HUES6 (cell line): Measurements from ENCODE around the gene MFSD11.

Experiments
- H3K27ac ChIP-seq: 2 replicates; pipeline ENCODE4 v1.7.0; 2013; ENCODE audit warnings: low read depth, mild to moderate bottlenecking, low read length, inconsistent platforms
- H3K27me3 ChIP-seq: 2 replicates; pipeline ENCODE4 v1.6.1; 2013; ENCODE audit warnings: low read length; ENCODE audit not compliant: control insufficient read depth, insufficient read depth
- H3K36me3 ChIP-seq: 2 replicates; pipeline ENCODE4 v1.6.1; 2013; ENCODE audit warnings: low read length; ENCODE audit not compliant: control insufficient read depth, insufficient read depth
- H3K4me1 ChIP-seq: 2 replicates; pipeline ENCODE4 v1.6.1; 2013; ENCODE audit warnings: low read length; ENCODE audit not compliant: control insufficient read depth, insufficient read depth
- H3K4me3 ChIP-seq: 2 replicates; pipeline ENCODE4 v1.5.1; 2013; ENCODE audit warnings: low read depth, low read length
- H3K9ac ChIP-seq: one replicate; pipeline ENCODE4 v1.6.1; 2013; ENCODE audit warnings: mild to moderate bottlenecking, low read length
- H3K9me3 ChIP-seq: 2 replicates; pipeline ENCODE4 v1.6.1; 2013; ENCODE audit warnings: low read depth, low read length; ENCODE audit not compliant: control insufficient read depth, insufficient read depth

MFSD11 gene

DNA sequence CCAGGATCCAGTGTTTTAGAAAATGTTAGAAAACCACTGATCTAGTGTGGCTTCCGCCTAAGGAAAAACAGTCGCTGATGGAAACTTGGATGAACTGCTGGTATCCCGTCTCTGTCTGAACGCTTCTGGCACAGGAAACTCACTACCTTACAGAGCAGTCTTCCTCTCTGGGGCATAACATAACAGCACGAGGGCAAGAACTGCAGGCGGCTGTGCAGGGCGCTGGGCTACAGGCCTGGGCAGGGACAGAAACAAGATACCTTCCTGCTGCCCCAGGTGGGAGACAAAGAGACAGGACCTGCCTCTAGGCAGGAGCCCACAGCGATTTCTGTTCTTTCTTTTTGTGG lies 37.7 kb upstream of the MFSD11 start:
- Histone ChIP-seq H3K27ac (no peak overlapping the region), H3K4me1 (peaks cover 40% of the 10 kb centered on the region), H3K9ac (peak overlapping the region; percentile 29), H3K9me3 (no peaks in the 10 kb centered on the region), H3K27me3 (no peaks in the 10 kb centered on the region), H3K4me3 (no peak overlapping the region), H3K36me3 (no peaks in the 10 kb centered on the region)

GRCh38 chr17:76700617-76701470 lies 37.1 kb upstream of the MFSD11 start:
- H3K36me3 ChIP-seq, result no peaks in the 10 kb centered on the region
- peak overlapping the region; percentile 29 for H3K9ac ChIP-seq
- H3K4me1 ChIP-seq, result peaks cover 40% of the 10 kb centered on the region
- no peaks in the 10 kb centered on the region for H3K27me3 ChIP-seq
- H3K4me3 ChIP-seq, result peak overlapping the region; percentile 15; the same call in 1 of the 2 replicates
- no peak overlapping the region for H3K27ac ChIP-seq
- H3K9me3 ChIP-seq, result no peaks in the 10 kb centered on the region

DNA sequence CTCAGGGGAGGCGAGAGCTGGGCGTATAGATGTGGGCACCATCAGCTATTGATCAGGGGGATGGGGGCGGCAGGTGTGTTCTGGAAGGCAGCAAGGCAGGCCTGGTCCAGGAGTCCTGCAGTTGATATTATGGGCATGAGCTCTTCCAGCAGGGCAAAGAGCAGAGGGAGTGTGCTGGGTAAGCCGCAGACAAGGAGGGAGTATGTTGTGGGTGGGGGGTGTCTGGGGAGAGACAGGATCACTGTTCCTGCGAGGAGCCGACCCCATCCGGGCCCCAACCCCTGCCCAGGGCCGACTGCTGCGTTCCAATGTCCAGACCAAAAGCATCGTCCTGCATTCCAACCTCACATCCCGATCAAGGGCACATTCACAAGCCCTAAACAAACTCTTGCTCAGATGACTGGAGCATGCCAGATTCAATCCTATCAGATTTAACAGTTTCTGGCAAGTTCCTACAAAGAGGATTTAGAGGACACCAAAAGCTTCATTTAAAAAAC lies 36.4 kb upstream of the MFSD11 start:
- Histone ChIP-seq H3K9ac (no peak overlapping the region), H3K27ac (no peak overlapping the region)

DNA sequence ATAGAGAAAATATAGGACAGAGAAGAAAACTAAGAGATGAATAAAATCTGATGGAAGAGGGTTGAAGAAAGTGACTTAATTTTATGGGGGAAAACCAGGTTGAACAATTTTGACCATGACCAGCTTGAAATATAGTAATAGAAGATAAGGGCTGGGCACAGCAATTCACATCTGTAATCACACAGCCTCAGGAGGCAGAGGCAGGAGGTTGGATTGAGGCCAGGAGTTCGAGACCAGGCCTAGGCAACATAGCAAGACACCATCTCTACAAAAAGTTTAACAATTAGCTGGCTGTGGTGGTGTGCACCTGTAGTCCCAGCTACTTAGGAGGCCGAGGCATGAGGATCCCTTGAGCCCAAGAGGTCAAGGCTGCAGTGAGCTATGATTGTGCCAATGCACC lies 35.8 kb upstream of the MFSD11 start:
- no peaks in the 10 kb centered on the region for H3K27me3 ChIP-seq
- H3K36me3 ChIP-seq, result no peaks in the 10 kb centered on the region
- H3K4me3 ChIP-seq, result no peak overlapping the region
- H3K9ac ChIP-seq, result no peak overlapping the region
- no peaks in the 10 kb centered on the region for H3K9me3 ChIP-seq
- peaks cover 35% of the 10 kb centered on the region for H3K4me1 ChIP-seq
- no peak overlapping the region for H3K27ac ChIP-seq

More for the DNA sequence above, 36.4 kb upstream of the MFSD11 start:
- Histone ChIP-seq H3K27me3 (no peaks in the 10 kb centered on the region), H3K36me3 (no peaks in the 10 kb centered on the region), H3K4me1 (peaks cover 40% of the 10 kb centered on the region), H3K4me3 (peak overlapping the region; percentile 15; the same call in 1 of the 2 replicates), H3K9me3 (no peaks in the 10 kb centered on the region)

GRCh38 chr17:76702941-76703637 lies 34.8 kb upstream of the MFSD11 start:
- Histone ChIP-seq H3K4me3 (no peak overlapping the region), H3K36me3 (no peaks in the 10 kb centered on the region), H3K27me3 (no peaks in the 10 kb centered on the region), H3K27ac (no peak overlapping the region), H3K9ac (no peak overlapping the region), H3K4me1 (peaks cover 31% of the 10 kb centered on the region), H3K9me3 (no peaks in the 10 kb centered on the region)

DNA sequence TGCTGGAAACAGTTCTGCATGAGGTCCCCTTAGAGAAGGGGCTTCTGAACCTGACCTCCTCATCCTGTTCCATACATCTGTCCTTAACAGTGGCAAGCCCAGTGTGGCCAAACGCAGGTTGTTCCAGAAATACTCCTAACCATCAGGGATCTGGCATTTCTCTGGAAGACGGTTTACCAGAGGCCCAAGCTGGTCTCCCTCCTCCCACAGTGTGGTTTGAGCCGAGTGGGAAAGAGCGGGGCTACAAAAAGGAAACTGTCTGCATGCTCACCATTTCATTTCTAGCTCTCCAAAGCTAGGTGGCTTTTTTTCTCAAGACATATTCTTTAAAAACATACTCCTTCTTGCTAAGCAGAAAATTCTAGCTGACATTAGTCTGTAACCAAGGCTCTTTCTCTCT lies 33.1 kb upstream of the MFSD11 start:
- Histone ChIP-seq H3K27me3 (peaks cover 17% of the 10 kb centered on the region), H3K9ac (no peak overlapping the region), H3K4me1 (peaks cover 45% of the 10 kb centered on the region), H3K9me3 (no peaks in the 10 kb centered on the region), H3K27ac (no peak overlapping the region), H3K36me3 (no peaks in the 10 kb centered on the region), H3K4me3 (no peak overlapping the region)

GRCh38 chr17:76706817-76707216 lies 31.1 kb upstream of the MFSD11 start:
- Histone ChIP-seq H3K9ac (no peak overlapping the region), H3K27ac (no peak overlapping the region), H3K36me3 (no peaks in the 10 kb centered on the region), H3K27me3 (peaks cover 23% of the 10 kb centered on the region), H3K4me3 (no peak overlapping the region), H3K4me1 (peaks cover 35% of the 10 kb centered on the region), H3K9me3 (no peaks in the 10 kb centered on the region)

GRCh38 chr17:76707985-76708807 lies 29.7 kb upstream of the MFSD11 start:
- Histone ChIP-seq H3K9me3 (no peaks in the 10 kb centered on the region), H3K36me3 (no peaks in the 10 kb centered on the region), H3K4me1 (peaks cover 33% of the 10 kb centered on the region), H3K9ac (peak overlapping the region; percentile 31), H3K4me3 (peak overlapping the region; percentile 68), H3K27ac (no peak overlapping the region), H3K27me3 (peaks cover 23% of the 10 kb centered on the region)

GRCh38 chr17:76709077-76709950 lies 28.6 kb upstream of the MFSD11 start:
- peak overlapping the region; percentile 75 for H3K9ac ChIP-seq
- no peak overlapping the region for H3K27ac ChIP-seq
- peaks cover 33% of the 10 kb centered on the region for H3K4me1 ChIP-seq
- no peaks in the 10 kb centered on the region for H3K9me3 ChIP-seq
- H3K27me3 ChIP-seq, result peaks cover 23% of the 10 kb centered on the region
- H3K36me3 ChIP-seq, result peaks cover 5% of the 10 kb centered on the region
- peak overlapping the region; percentile 68 for H3K4me3 ChIP-seq
